Left lung (tissue), 10 donors: ENCODE measurements around the gene LMAN1L. TPM values are rescaled to one million over a fixed set of nuclear protein-coding genes. Genes with fewer than 3 reads are reported as not detected.
A peak's percentile ranks its signal among the peaks of the same experiment; 100 is the strongest.

ENCODE experiments used
- ATAC-seq: fragments of 200-7000 bp; cut with Tn5 transposase; one replicate; pipeline ENCODE4 v1.9.1; 2020; ENCODE audit warnings: moderate library complexity
- DNase-seq, 4 donors: peaks; one replicate each; pipeline ENCODE4 v3.0.0-alpha.2; 2013 to 2020
- H3K27ac ChIP-seq, 2 donors: fragments of 200-600 bp; sonication (generic) in 1 of 2; one replicate each; pipeline versions ENCODE4 v1.5.0 to v1.8.0; 2020 to 2021
- H3K27me3 ChIP-seq, 2 donors: fragments of 200-600 bp; sonication (generic) in 1 of 2; one replicate each; pipeline versions ENCODE4 v1.5.0 to v1.8.0; 2020 to 2021
- H3K36me3 ChIP-seq, 2 donors: fragments of 200-600 bp; sonication (generic) in 1 of 2; one replicate each; pipeline versions ENCODE4 v1.5.0 to v1.8.0; 2020 to 2021
- H3K4me1 ChIP-seq, 2 donors: fragments of 200-600 bp; one replicate each; pipeline ENCODE4 v1.8.0; 2021
- H3K4me3 ChIP-seq, 2 donors: fragments of 200-600 bp; sonication (generic) in 1 of 2; one replicate each; pipeline versions ENCODE4 v1.5.0 to v1.8.0; 2020 to 2021; ENCODE audit warnings: mild to moderate bottlenecking in 1 of 2
- H3K9me3 ChIP-seq, 2 donors: fragments of 200-600 bp; sonication (generic) in 1 of 2; one replicate each; pipeline versions ENCODE4 v1.5.0 to v1.8.0; 2020 to 2021
- intact Hi-C, 2 donors: fragments of 100-400 bp; cut with DNase I; formaldehyde crosslinking; loops; one replicate each; pipeline versions ENCODE4 v1.11.2 to v1.14.2; 2022
- polyA plus RNA-seq, 6 donors: library from polyadenylated mRNA; unstranded; fragments of 120-200 nt; gene quantifications; one replicate each; pipeline ENCODE4 v1.2.1, GENCODE V29; 2013; ENCODE audit not compliant: insufficient read length in 6 of 6
- total RNA-seq, 2 donors: library from RNA; stranded (reverse); fragmentation: NEBNext Ultra II Directional; extraction: Animal tissue kit (Norgen Biotek cat#: 25700); gene quantifications; one replicate each; pipeline ENCODE4 v1.2.1, GENCODE V29; 2021
- TF ChIP-seq, protein P1 (sequence below), 2 donors: fragments of 200-600 bp; sonication (generic) in 1 of 2; IDR thresholded peaks; one replicate each; pipeline versions ENCODE4 v1.5.0 to v1.8.0; 2021; ENCODE audit warnings: antibody characterized with exemption in 2 of 2
- donor health status: DM: no; HTN: yes; CAD: no.
- donor health status: DM: no; HTN: no; CAD: no.

Gene LMAN1L
- total and polyA plus RNA-seq, 8 donors: 0.08 to 0.39 (median 0.32) TPM; not detected in 5

- peaks cover 46 to 87% of the 10 kb centered on the region in 2 donors for H3K4me1 ChIP-seq
- H3K4me3 ChIP-seq: peak within 1 kb of the TSS; percentile 65 to 85
- no peaks in the 10 kb centered on the region for H3K9me3 ChIP-seq
- TF ChIP-seq, protein P1, sequence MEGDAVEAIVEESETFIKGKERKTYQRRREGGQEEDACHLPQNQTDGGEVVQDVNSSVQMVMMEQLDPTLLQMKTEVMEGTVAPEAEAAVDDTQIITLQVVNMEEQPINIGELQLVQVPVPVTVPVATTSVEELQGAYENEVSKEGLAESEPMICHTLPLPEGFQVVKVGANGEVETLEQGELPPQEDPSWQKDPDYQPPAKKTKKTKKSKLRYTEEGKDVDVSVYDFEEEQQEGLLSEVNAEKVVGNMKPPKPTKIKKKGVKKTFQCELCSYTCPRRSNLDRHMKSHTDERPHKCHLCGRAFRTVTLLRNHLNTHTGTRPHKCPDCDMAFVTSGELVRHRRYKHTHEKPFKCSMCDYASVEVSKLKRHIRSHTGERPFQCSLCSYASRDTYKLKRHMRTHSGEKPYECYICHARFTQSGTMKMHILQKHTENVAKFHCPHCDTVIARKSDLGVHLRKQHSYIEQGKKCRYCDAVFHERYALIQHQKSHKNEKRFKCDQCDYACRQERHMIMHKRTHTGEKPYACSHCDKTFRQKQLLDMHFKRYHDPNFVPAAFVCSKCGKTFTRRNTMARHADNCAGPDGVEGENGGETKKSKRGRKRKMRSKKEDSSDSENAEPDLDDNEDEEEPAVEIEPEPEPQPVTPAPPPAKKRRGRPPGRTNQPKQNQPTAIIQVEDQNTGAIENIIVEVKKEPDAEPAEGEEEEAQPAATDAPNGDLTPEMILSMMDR (IDR thresholded peaks at IDR 0.05): peak; percentile 34 to 77
- no peaks in the 10 kb centered on the region for H3K36me3 ChIP-seq
- peak within 1 kb of the TSS; percentile 84 to 91 for H3K27ac ChIP-seq
- peak; percentile 69 to 95 (median 80) for DNase-seq
- intact Hi-C loops: no loop called here
- ATAC-seq: peak; percentile 83
- no peaks in the 10 kb centered on the region for H3K27me3 ChIP-seq
Observed at GRCh38 chr15:74781431-74782258, 31.0 kb upstream of the LMAN1L start, which contains the start of gene CSK. CSK (plus strand) TSS chr15:74782080; CDS start chr15:74798298, 16,218 bp downstream.

DNA sequence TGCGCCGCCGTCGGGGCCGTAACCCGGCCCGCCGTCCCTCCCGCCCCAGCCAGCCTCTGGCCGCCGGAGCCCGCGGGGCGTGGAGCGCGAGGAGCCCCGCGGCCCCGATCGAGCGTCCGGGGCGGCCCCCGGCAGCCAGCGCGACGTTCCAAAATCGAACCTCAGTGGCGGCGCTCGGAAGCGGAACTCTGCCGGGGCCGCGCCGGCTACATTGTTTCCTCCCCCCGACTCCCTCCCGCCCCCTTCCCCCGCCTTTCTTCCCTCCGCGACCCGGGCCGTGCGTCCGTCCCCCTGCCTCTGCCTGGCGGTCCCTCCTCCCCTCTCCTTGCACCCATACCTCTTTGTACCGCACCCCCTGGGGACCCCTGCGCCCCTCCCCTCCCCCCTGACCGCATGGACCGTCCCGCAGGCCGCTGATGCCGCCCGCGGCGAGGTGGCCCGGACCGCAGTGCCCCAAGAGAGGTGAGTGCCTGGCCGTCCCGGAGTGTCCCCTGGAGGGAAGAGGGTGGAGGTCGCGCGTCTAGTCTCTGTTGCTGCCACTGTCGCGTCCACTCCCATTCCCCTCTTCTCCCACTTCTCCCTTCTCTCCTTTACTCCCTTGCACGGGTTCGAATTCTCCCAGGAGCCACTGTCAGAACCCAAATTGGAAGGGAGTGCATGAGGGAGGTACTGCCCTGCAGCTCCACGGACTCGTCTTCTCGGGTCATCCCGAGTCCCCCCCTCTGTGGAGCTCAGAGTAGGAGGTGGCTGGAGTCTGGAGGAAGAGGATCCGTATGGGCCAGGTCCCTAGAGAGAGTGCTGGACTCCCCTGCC, 30.2 kb upstream of the LMAN1L start:
- Histone ChIP-seq H3K4me3 (peak overlapping the region; percentile 65 to 85), H3K27me3 (no peaks in the 10 kb centered on the region), H3K36me3 (no peaks in the 10 kb centered on the region), H3K4me1 (peaks cover 46 to 87% of the 10 kb centered on the region in 2 donors), H3K27ac (peak overlapping the region; percentile 84 to 91), H3K9me3 (no peaks in the 10 kb centered on the region)
- ATAC-seq: peak; percentile 15
- intact Hi-C loops: no loop called here
- TF ChIP-seq, protein P1 (IDR thresholded peaks at IDR 0.05): no peak
- DNase-seq: peak in 2 of 4 donors; percentile 55 to 92

DNA sequence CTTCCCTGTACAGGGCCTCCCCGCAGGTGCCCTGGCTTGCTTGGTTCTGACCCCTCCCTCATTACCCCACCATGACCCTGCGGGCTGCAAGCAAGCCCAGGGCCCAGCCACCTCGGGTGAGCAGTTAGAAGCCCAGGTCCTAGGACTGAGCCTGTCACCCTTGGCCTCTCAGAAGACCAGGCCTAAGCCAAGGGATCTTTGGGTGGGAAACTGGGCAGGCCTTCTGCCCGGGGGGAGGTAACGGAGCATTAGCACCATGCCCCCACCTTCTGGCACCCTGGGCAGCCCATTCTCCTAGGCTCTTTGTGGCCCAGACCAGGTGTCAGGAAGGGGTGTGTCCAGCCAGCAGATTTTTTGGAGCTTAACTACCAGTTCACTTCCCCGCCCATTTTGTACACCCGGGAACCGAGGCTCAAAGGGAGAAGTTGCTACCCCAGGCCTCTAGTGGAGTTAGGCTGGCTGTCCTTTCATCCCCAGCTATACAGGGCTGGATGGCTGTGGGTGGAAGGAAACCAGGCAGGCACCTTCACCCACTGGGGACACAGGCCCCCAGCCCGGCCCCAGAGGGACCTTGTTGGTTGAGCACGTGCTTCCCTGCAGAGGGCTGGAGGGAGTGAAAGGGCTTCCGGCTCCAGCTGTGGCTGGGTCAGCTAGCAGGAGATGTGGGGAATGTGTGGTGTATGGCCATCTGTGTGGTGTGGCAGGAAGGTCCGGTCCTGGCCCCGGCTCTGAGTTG, 29.4 kb upstream of the LMAN1L start:
- Histone ChIP-seq H3K4me1 (peaks cover 42 to 87% of the 10 kb centered on the region in 2 donors), H3K4me3 (peak overlapping the region; percentile 65 to 85), H3K36me3 (no peaks in the 10 kb centered on the region), H3K27ac (peak overlapping the region; percentile 84 to 91), H3K9me3 (no peaks in the 10 kb centered on the region), H3K27me3 (no peaks in the 10 kb centered on the region)
- TF ChIP-seq, protein P1 (IDR thresholded peaks at IDR 0.05): no peak
- DNase-seq: no peak
- intact Hi-C loops: no loop called here
- ATAC-seq: peak; percentile 8

- Histone ChIP-seq H3K9me3 (no peaks in the 10 kb centered on the region), H3K4me1 (peaks cover 42 to 87% of the 10 kb centered on the region in 2 donors), H3K4me3 (peak overlapping the region; percentile 65 to 85), H3K36me3 (no peaks in the 10 kb centered on the region), H3K27me3 (no peaks in the 10 kb centered on the region), H3K27ac (peak overlapping the region; percentile 84 to 91)
- DNase-seq (no peak), ATAC-seq (no peak)
- intact Hi-C loops: no loop called here
- TF ChIP-seq, protein P1 (IDR thresholded peaks at IDR 0.05): no peak
Observed at GRCh38 chr15:74783808-74784175, 28.8 kb upstream of the LMAN1L start.
